CD4-positive, alpha-beta T cell treated with Interleukin-10 for 1 hour (primary cell): ENCODE results near the gene STK39.

Experiments
- DNase-seq: peaks from one replicate; pipeline ENCODE4 v3.0.0-alpha.2; 2020

The STK39 gene

GRCh38 chr2:167943368-167943767, 304.0 kb downstream of the STK39 start:
- no peak for DNase-seq

GRCh38 chr2:167942366-167943081, 304.9 kb downstream of the STK39 start:
- no peak for DNase-seq

- DNase-seq: no peak
These were observed 305.8 kb downstream of the STK39 start for GRCh38 chr2:167941604-167942003.

GRCh38 chr2:167940734-167941507, 306.5 kb downstream of the STK39 start:
- no peak for DNase-seq

- DNase-seq: no peak
These were observed 307.1 kb downstream of the STK39 start for GRCh38 chr2:167940346-167940725.

GRCh38 chr2:167939514-167940345, 307.7 kb downstream of the STK39 start:
- no peak for DNase-seq

GRCh38 chr2:167937403-167937802, 310.0 kb downstream of the STK39 start:
- DNase-seq: no peak

- DNase-seq: no peak
These were observed 311.6 kb downstream of the STK39 start for GRCh38 chr2:167935803-167936110.

- DNase-seq: no peak
These were observed 314.1 kb downstream of the STK39 start for GRCh38 chr2:167933097-167933814.

GRCh38 chr2:167932123-167932693, 315.2 kb downstream of the STK39 start:
- DNase-seq: no peak

GRCh38 chr2:167929484-167929883, 317.9 kb downstream of the STK39 start:
- DNase-seq: no peak

- no peak for DNase-seq
These were observed 319.0 kb downstream of the STK39 start for GRCh38 chr2:167928434-167928833.

GRCh38 chr2:167925758-167926157, 321.6 kb downstream of the STK39 start:
- DNase-seq: no peak

- DNase-seq: no peak
These were observed 322.8 kb downstream of the STK39 start for GRCh38 chr2:167924556-167924955.

- DNase-seq: no peak
These were observed 330.6 kb downstream of the STK39 start for GRCh38 chr2:167916756-167917155.

- no peak for DNase-seq
These were observed 332.4 kb downstream of the STK39 start for GRCh38 chr2:167914969-167915368.

- DNase-seq: no peak
These were observed 338.6 kb downstream of the STK39 start for GRCh38 chr2:167908786-167909185.

GRCh38 chr2:167905668-167906067, 341.7 kb downstream of the STK39 start:
- DNase-seq: no peak
